Subcutaneous preadipocyte (primary cell): Measurements from ENCODE around the gene TMEM179B. TPM values are rescaled to one million over a fixed set of nuclear protein-coding genes. Genes with fewer than 3 reads are reported as not detected.

Experiments
- small RNA-seq: library from RNA; depleted of rRNA; stranded (forward); fragments of <200 nt; gene quantifications from one replicate; pipeline ENCODE3, GENCODE V24; 2012
- total RNA-seq: library from RNA; depleted of rRNA; stranded (reverse); fragments of >200 nt; gene quantifications from 2 replicates; pipeline ENCODE4 v1.2.3, GENCODE V29; 2012

TMEM179B gene, protein sequence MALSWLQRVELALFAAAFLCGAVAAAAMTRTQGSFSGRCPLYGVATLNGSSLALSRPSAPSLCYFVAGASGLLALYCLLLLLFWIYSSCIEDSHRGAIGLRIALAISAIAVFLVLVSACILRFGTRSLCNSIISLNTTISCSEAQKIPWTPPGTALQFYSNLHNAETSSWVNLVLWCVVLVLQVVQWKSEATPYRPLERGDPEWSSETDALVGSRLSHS
- 25.0 and 38.9 TPM in 2 replicates for total RNA-seq

DNA sequence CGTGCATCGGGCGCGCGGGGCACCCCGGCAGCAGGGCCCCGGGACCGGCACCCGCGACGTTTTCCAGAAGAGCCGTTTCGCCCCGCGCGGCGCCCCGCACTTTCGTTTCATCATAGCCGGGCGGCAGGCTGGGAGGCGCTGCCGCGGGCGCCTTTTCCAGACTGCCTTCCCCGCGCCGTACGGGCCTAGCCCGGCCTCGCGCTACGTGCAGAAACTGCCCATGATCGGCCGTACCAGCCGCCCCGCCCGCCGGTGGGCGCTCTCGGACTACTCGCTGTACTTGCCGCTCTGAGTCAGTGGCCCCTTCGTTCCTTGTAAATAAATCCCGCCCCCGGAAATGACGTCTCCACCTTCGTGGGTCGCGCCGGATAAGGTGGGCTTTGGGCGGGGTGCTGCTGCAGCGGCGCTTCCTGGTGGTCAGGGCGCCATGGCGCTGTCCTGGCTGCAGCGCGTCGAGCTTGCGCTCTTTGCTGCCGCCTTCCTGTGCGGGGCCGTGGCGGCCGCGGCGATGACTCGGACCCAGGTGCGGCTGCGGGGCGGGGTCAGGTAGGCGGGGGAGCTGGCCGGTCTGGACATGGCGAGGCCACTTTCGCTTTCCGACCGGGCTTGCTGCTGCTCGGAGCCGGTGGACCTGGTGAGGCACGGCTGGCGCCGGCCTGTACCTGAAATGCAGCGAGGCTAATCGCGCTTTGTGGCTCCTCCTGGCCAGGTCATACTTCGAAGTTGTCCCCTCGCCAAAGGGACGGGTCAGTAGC lies at the start of gene TMEM179B:
Gene TMEM179B, plus strand, starts transcription at position 398 of the 755 bp plus-strand sequence. Its CDS starts 30 bp downstream, at position 428.

DNA sequence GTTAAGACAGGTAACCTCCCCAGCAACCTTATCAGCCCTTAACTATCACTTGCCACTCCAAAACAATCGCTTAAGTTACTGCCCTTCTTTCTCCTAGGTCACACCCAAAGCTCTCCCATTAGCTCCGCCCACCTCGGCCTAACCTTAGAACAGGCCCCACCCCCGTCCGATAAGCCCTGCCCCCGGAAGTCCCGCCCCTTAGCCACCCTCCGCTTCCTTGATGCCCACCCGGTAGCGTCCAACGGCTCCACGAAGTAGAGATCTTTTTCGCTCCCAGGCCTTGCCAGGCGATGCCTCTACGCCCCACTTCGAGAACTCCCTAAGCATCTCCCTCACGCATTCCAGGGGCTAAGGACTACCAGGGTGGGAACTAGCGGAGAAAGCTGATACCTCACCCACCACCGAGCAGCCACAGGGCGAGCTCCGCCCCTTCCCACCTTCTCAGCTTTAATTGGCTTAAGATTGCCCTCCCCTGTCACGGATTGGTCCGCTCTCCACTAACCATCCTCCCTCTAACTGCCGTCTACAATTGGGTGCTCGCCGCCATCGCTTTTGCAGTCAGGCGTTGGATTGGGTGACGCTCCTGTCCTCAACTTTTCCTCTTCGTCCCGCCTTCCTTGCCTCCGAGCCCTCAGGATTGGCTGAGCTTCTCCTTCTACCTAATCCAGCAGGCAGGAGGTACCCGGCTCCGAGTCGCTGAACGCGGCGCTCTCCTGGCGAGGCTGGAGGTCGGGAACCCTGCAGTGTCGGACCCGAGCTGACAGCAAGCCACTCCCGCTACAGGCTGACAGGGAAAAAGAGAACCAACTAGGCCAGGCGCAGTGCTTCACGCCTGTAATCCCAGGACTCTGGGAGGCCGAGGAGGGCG lies 33.2 kb upstream of the TMEM179B start, which contains the start of gene ZBTB3:
Gene ZBTB3, minus strand, starts transcription at position 425 of the 868 bp plus-strand sequence. CDS start 496 bp downstream, outside the sequence.

DNA sequence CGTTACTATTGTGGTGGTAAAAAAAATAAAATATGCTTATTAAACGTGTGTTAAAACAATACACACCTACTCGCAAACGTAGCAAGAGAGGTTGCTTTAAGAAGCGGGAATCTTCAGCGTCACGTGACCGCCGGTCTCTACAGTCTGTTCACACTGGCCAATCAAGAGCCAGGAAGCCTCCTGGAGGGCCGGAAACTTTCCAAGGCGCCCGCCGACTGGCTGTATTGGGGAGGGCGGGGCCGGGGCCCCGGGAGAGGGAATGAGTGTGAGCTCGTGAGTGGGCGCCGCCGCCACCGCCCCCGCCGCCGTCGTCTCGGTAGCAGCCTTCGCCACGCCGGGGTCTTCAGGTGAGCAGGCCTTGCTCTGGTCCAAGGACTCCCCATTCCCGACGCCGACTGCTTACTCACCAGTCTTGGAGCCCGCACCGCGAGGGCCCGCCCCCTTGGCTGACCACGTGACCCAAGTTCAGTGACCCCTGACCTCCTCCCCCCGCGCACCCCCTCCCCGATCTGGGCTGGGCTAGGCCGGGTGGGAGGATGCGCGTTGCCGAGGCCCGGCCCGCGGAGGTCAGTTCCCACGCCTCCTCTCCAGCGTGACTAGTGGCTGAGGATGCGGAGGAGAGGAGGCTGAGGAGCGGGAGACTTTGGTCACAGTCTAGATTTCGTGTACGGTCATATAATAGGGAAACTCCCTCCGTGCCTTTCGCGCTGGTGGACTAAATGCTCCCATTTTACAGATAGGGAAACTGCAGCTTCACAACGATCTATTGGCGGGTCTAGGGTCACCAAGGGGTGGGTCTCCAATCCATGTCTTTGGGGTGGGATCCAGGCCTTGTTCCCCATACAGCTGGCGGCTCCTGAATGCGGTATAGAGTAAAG lies 15.8 kb upstream of the TMEM179B start, which contains the start of gene TAF6L:
Gene TAF6L, plus strand, starts transcription at position 253 of the 878 bp plus-strand sequence. CDS start 4,388 bp downstream, outside the sequence.

DNA sequence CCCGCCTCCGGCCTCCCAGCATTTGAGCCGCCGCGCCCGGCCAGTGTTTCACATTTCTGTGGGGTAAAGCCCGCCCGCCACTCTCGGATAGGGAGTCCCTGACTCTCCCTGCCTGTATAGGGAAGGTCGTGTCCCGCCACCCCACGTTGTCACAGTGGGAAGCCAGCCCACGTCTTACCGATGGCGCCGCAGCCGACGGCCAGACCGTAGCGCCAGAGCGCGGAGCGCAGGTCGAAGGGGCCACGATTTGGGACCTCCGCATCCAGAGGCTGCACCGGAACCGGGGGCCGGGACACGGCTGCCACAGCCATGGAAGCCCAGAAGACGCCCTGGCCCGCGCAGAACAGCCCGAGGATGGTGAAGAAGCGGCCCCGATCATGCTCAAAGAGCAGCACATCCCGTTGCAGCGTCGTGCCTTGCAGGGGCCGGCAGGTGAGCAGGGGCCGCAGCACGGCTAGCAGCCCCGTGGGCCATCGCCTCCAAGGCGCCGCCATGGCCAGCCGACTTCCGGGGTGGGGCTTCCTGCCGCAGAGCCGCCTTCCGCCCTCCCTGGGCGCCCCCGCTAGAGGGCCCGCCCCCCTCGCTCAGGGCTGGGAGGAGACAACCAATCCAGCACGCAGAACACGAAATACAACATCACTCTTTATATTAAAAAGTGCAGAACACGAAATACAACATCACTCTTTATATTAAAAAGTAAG lies 4.4 kb downstream of the TMEM179B start, which contains the start of gene TMEM223:
Gene TMEM223, minus strand, starts transcription at position 506 of the 701 bp plus-strand sequence. Its CDS starts 12 bp downstream, at position 494.

DNA sequence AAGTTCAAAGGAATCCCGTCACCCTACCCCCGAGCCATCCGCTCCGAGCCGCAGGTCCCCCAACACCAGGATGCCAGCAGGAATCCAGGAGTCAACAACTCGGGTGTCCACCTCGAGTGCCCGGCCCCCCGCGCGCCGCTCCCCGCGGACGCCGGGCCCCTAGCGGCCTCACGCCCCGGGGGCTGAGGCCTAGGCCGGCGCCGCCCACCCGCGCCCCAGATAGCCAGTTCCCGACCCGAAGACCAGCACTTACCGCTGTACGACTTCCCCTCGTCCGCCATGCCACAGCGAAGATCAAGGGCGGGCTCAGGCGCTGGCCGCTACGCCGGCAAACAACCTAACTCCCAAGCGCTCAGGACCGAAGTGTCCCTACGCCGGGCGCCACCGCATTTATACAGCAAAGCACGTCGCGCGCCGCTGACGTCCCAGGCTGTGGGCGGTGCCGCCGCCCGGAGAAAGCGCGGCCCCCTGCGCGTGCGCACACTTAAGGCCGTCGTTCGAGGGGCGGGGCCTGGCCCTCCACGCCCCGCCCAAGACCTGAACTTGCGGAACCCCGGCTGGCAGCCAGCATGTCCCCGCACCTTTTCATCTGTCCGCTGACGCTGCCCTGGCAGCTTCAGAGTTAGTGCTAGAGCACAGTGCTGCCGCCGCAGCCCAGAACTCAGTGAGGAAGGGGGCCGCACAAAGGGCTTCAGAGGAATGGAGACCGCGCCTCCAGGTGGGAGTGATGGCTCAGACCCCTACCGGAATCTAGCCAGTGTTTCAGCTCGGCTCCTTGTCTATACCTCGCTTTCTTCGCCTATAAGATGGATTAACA lies 18.1 kb downstream of the TMEM179B start, which contains the start of gene NXF1:
Gene NXF1, minus strand, starts transcription at position 365 of the 817 bp plus-strand sequence. Its CDS starts 84 bp downstream, at position 281.

DNA sequence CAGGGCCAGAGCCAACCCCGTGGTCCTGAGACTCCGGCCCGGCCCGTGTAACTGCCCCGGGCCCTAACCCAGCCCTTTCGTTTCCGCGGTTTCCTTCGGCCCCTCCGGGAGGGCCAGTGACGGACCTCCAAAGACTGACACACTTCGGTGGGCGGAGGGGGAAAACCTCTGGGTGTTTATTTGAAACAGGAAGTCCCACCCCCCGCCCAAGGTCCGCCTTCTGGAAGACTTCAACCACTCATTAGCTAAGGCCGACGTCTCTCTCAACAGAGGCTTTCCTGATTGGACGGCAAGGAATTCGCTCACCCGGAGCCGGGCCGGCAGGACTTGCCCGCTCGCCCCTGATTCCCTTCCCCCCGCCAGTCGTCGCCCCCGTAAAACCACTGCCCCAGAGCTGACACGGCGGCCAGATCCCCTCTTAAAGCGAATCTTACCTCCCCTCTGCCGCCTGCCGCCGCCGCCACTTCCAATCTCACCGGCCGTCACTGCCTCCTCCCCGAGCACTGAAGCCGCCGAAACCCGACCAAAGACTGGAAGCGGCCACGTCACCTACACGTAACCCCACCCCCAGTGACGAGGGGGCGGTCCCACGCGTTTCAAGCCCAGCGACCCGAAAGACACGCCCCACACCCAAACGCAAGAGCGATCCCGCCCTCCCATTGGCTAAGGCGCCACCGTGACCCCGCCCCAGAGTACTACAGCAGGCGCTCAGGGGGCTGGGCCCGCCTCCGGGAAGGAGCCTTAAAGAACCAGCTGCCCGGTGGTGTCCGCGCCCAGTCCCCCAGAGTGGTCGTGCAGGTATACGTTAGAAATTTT lies 44.5 kb downstream of the TMEM179B start, which contains the start of gene STX5:
Gene STX5, minus strand, starts transcription at position 532 of the 816 bp plus-strand sequence. CDS start 808 bp downstream, outside the sequence.

DNA sequence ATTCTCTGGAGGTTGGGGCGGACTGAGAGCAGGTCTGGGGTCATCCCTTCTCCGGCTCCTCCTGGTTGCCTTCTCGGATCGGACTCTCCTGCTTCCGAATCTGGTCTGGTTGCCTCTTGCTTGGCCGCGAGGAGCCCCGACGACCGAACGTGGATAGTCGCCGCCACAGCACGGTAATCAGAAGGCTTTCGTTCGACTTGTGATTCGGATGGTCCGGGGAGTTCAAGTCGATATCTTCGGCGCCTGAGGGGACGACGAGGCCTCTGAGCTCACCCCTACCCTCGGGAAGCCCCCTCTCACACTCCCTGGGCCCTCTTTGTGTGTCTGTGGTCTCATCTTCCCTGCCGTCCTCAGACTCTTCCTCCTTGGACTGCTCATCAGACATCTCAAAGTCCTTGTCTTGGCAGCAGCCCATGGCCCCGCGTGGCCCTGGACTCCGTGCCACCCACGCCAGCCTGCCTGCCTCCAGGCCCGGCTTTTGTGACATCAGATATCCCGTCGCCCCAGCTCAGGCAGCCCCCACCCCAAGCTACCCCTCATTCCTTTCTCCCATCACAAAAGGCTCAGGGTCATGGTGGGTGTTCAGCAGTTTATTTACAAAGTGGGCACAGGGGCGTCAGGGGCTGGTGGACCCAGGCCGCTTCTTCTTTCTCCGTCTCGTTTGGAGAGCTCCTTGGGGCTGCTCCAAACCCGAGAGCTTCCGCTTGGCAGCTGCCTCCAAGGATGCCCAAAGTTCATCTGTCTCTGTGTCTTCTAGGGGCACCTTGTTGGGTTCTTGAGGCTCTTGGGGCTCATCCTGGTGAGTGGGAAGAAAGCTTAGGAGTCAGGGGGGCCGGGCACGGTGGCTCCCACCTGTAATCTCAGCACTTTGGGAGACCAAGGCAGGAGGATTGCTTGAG lies 45.4 kb downstream of the TMEM179B start, which contains the start of gene TEX54:
Gene TEX54, minus strand, starts transcription at position 506 of the 899 bp plus-strand sequence.

DNA sequence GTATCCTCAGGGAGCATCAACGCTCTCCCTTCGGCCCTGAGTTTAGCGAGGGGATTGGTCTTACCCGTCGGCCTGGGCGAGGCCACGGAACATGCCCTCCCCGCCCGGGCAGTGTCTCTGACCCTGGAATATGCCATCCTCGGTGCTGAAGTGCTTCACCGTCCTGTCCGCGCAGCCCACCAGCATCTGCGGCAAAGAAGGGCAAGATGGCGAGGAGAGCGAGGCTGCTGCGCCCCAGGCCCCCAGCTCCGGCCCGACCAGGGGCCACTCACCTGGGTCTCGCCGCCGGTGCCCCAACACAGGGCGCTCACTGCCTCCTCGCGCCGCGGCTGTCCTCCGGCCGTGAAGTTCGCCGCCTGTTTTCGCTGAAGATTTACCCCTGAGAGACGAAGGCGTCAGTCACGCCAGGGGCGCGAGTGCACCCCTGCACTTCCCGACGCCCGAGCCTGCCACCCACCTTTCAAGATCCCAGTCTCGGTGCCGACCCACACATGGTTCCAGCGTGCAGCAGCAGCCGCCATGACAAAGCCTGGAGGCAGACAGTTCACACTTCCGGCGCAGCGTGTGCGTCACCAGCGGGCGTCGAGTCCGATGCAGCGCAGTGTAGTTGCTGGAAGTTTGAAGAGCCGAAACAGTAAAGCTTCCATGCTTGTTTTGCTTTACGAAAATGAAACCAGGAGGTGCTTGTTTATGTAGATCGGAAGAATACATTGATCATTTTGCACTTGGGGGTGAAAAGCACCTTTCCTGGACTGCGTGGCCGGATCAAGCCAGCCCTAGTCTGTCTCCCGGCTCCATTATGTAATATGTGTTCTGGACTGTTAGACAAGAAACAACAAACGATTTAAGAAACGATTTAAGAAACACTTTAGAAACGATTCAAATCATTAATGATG lies 52.1 kb downstream of the TMEM179B start, which contains the start of gene WDR74:
Gene WDR74, minus strand, starts transcription at position 541 of the 896 bp plus-strand sequence. Its CDS starts 20 bp downstream, at position 521.

Small RNA genes lying within 50 kb of the gene (small RNA-seq; reads per million reads assigned to genes)
- 0.19 reads per million for gene MIR6514
- not detected for gene RNU6-118P

Other genes with a start within 250 kb of the TMEM179B start
- gene AHNAK, start 240.6 kb upstream of the TMEM179B start, total RNA-seq = 800 and 1,162 TPM in 2 replicates
- gene EEF1G, start 213.5 kb upstream of the TMEM179B start, total RNA-seq = 828 and 1,333 TPM in 2 replicates
- gene TUT1, start 195.9 kb upstream of the TMEM179B start, total RNA-seq = 4.8 and 7.6 TPM in 2 replicates
- 95.2 and 143 TPM in 2 replicates for gene MTA2, start 185.5 kb upstream of the TMEM179B start, total RNA-seq
- 22.0 and 25.6 TPM in 2 replicates for gene EML3, start 174.6 kb upstream of the TMEM179B start, total RNA-seq
- gene ROM1, start 174.1 kb upstream of the TMEM179B start, total RNA-seq = 3.1 and 4.4 TPM in 2 replicates
- 28.0 and 42.3 TPM in 2 replicates for gene B3GAT3, start 165.4 kb upstream of the TMEM179B start, total RNA-seq
- gene GANAB, start 140.8 kb upstream of the TMEM179B start, total RNA-seq = 178 and 191 TPM in 2 replicates
- gene INTS5, start 134.1 kb upstream of the TMEM179B start, total RNA-seq = 30.5 and 34.8 TPM in 2 replicates
- 24.8 and 29.4 TPM in 2 replicates for gene C11orf98, start 122.2 kb upstream of the TMEM179B start, total RNA-seq
- 8.5 and 17.6 TPM in 2 replicates for gene CSKMT, start 122.1 kb upstream of the TMEM179B start, total RNA-seq
- 7.8 and 9.2 TPM in 2 replicates for gene UQCC3, start 115.7 kb upstream of the TMEM179B start, total RNA-seq
- gene LBHD1, start 115.1 kb upstream of the TMEM179B start, total RNA-seq = 8.0 and 8.5 TPM in 2 replicates
- gene UBXN1, start 108.3 kb upstream of the TMEM179B start, total RNA-seq = 70.6 and 99.2 TPM in 2 replicates
- gene LRRN4CL, start 97.9 kb upstream of the TMEM179B start, total RNA-seq = 16.4 and 38.2 TPM in 2 replicates
- 36.0 and 43.4 TPM in 2 replicates for gene BSCL2, start 80.0 kb upstream of the TMEM179B start, total RNA-seq
- gene GNG3, start 79.7 kb upstream of the TMEM179B start, total RNA-seq = not detected in 2 replicates
- gene HNRNPUL2, start 59.9 kb upstream of the TMEM179B start, total RNA-seq = 9.9 and 12.5 TPM in 2 replicates
- gene TTC9C, start 58.9 kb upstream of the TMEM179B start, total RNA-seq = 32.3 and 36.0 TPM in 2 replicates
- gene ZBTB3, start 33.2 kb upstream of the TMEM179B start, total RNA-seq = 12.3 and 13.6 TPM in 2 replicates
- gene POLR2G, start 25.8 kb upstream of the TMEM179B start, total RNA-seq = 44.4 and 55.5 TPM in 2 replicates
- 14.7 and 19.5 TPM in 2 replicates for gene TAF6L, start 16.0 kb upstream of the TMEM179B start, total RNA-seq
- 15.8 and 18.4 TPM in 2 replicates for gene TMEM223, start 4.6 kb downstream of the TMEM179B start, total RNA-seq
- gene NXF1, start 18.0 kb downstream of the TMEM179B start, total RNA-seq = 24.2 and 26.1 TPM in 2 replicates
- 31.5 and 36.0 TPM in 2 replicates for gene STX5, start 44.6 kb downstream of the TMEM179B start, total RNA-seq
- not detected in 2 replicates for gene TEX54, start 45.4 kb downstream of the TMEM179B start, total RNA-seq
- gene WDR74, start 52.2 kb downstream of the TMEM179B start, total RNA-seq = 63.9 and 71.0 TPM in 2 replicates
- 130 and 160 TPM in 2 replicates for gene SLC3A2, start 93.5 kb downstream of the TMEM179B start, total RNA-seq
- gene CHRM1, start 134.0 kb downstream of the TMEM179B start, total RNA-seq = not detected in 2 replicates
- not detected in 2 replicates for gene SLC22A6, start 197.6 kb downstream of the TMEM179B start, total RNA-seq
- gene SLC22A8, start 228.4 kb downstream of the TMEM179B start, total RNA-seq = not detected in 2 replicates